ENCODE data around the gene SRSF4.

DNA sequence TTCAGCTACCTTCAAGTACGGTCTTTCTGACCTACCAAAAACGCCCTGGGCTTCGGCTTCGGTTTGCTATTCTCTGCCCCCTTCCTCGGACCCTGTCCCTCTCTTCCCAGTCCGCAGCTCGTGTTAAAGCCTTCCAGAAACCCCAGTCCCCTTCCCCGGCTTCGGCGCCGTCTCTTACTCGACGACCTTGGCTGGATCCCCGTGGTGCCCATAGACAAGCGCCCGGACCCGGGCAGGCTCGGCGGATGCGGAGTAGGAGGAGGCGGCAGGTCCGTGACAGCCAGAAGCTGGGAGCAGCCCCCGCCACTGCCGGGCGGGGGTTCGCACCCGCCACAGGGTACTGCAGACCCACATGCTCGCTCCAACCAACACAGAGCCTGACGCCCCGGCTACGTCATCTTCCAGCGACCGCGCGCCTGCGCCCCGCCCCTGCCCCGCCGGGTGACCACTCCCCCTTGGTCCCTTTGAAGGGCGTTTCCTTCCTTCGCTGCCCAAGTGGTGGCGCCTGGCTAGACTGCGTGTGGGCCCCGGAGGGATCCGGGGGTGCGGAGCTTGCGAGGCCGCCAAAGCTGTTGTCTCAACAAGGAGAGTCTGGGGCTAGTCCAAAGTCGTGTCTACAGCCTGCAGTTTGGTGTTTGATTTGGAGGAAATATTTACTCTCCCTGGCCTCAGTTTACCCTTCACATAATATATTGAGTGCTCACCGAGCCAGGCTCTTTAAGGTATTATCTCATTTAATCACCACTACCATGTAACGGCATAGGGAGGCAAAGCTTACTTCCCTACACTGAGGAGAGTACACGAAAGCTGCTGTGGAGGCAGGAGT lies 49.1 kb upstream of the SRSF4 start, which contains the start of gene MECR:
- TF ChIP-seq EZH2 (IDR thresholded peaks at IDR 0.05; ENCODE audit: insufficient read depth, poor library complexity, severe bottlenecking), result no peak
- TF ChIP-seq EZH2phosphoT487 (IDR thresholded peaks at IDR 0.05; ENCODE audit: insufficient read depth, low read depth), result no peak

Measured in GM23248 (cell line).